ENCODE measurements around the gene CST5.

GRCh38 chr20:23856736-23857135, 22.8 kb downstream of the CST5 start:
- no peak for TF ChIP-seq ZNF274 (IDR thresholded peaks at IDR 0.05; ENCODE audit: low read depth, low read length)
- TF ChIP-seq SUZ12 (IDR thresholded peaks at IDR 0.05; ENCODE audit: extremely low read depth, insufficient read depth, insufficient read length) = no peak

Data from NT2/D1 (cell line).